HG02678 (cell line): Measurements from ENCODE around the gene CCDC86.
A peak's percentile ranks its signal among the peaks of the same experiment; 100 is the strongest.
"Not testable (repeated sequence)": the region's sequence is repeated elsewhere in the genome, so short reads cannot be mapped to it uniquely, and the experiment has no call there.

Experiments used
- ATAC-seq: cut with Tn5 transposase; IDR thresholded peaks from one replicate; pipeline ENCODE4 v1.9.1; 2021; ENCODE audit warnings: mild to moderate bottlenecking, moderate library complexity; ENCODE audit not compliant: unreplicated experiment

CCDC86 gene

GRCh38 chr11:60841797-60842667 is at the start of gene CCDC86:
Gene CCDC86, plus strand, starts transcription at chr11:60842113. Its CDS starts 12 bp downstream, at chr11:60842125.
- ATAC-seq = peak; percentile 85

DNA sequence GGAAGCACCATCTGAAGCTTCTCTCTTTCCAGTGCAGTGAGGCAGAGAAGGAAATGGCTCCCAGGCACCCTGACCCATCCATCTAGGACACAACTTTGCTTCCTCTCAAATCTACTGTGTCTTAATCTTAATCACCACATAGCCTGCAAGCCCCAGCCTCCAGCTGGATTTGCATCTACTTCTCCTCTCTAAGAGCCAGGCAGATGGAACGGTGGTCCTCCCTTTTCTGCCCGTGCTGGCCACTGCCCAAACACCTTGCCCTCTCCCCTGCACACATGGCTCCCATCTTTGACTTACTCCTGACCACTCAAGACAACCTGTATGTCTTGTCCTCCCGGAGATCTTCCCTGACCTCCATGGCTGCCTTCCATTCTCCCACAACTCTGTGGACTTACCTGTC is 49.4 kb upstream of the CCDC86 start:
- ATAC-seq = no peak

- ATAC-seq = no peak
Measured at GRCh38 chr11:60795291-60795690, 46.6 kb upstream of the CCDC86 start.

DNA sequence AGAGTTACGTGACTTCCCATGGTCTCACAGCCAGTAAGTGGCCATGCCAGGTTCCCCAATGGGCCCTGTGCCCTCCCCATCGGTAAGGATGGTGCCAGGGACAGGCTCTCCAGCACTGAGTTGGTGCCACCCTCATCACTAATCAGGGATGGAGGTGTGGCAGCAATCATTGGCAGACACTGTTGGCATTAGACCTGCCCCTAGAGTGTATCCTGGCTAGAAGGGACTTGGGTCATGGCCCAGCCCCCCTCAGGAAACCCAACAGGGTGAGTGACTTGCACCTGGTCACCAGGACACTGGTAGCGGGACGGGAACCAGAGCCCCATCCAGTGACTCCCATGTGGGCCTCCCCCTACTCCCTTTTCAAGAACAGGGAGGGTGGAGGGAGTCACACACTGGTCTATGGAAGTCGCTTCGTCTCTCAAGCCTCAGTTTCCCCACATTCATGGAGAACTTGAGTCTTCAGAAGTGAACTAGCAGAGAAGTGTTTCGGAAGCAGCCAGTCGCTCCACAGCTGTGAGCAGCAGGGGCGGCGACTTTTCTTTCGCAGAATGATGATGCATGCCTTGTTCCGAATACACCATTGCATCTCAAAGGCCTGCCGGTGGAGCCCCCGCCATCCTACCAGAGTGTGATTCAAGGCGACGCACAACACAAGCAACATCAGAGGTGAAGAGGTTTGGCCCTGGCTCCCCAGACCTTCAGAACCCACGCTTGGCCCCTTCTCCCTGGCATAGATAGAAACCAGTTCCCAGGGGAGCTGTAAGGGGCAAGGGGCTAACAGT is 43.9 kb upstream of the CCDC86 start:
- no peak for ATAC-seq

- ATAC-seq = no peak
Measured at GRCh38 chr11:60798631-60799030, 43.3 kb upstream of the CCDC86 start.

- no peak for ATAC-seq
Measured at GRCh38 chr11:60801194-60801593, 40.7 kb upstream of the CCDC86 start.

GRCh38 chr11:60803273-60803936 is 38.5 kb upstream of the CCDC86 start:
- ATAC-seq = no peak

DNA sequence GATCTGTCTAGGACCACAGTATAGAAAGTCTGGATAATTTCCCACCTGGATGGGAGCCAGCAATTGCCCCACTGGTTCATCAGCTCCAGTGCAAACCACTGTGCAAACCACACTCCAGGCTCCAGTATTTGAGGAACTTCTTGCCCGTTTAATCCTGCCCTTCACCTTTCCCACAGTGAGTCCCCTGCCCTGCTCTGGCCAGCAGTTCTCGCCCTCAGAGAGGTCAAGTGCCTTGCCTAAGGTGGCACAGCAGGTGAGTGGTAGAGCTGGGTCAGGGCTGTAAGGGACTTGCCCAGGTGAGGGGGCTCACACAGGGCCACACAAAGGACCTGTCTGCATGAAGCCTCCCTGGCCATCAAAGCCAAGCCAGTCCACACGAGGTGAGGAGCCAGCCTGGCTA is 32.7 kb upstream of the CCDC86 start:
- ATAC-seq = no peak

DNA sequence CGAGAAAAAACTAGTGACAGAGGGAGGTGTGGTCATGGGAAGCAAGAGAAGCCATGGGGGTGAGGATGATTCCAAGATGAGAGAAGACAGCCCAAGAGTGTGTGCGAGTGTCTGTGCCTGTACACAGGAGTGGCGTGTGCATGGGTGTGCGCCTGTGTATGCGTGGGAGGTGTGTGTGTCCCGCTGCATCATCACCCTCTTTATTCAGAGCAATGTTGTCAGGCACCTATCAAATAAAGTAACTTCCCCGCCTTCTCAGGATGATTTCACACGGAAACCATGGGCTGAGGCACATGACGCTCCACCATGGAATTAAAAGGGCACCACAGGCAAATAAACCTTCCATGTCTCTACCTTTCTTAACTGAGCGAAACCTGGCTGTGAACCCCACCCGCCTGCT is 32.2 kb upstream of the CCDC86 start:
- no peak for ATAC-seq

DNA sequence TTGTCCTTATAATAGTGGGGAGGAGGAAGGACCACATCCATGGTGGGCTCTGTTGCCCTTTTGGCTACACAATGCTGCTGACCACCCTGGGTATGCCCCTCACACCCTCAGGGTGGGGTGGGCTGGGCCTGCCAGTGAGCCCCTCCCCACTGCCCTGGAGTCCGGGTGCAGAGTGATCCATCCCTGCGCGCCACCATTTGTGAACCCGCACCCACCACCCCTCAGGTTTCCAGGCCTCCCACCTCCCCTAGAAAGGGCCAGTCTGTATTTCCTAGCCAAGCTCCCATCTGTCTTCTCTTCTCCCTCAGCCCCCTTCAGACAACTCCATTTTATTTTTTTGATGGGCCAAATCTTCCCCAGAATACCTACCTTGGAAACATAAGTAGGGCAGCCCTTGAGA is 31.8 kb upstream of the CCDC86 start:
- ATAC-seq = no peak

GRCh38 chr11:60810569-60810968 is 31.3 kb upstream of the CCDC86 start:
- no peak for ATAC-seq

DNA sequence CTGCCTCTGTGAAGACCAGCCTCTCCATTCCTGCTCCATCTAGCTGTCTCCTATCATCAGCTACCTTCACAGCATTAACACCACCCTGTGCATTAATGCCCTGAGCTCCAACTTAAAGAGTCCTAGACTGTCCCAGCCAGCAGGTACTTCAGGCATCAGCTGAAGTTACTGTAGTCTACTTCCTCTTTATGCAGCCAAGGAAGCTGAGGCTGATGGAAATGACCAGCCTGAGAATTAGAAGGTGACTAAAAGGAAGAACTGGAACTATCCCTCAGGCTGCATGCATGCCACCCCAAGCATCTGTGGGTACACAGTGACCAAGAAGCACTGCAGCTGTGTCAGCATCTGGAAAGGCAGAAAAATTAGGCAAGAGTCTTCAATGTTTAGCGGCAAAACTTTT is 28.6 kb upstream of the CCDC86 start:
- ATAC-seq = no peak

DNA sequence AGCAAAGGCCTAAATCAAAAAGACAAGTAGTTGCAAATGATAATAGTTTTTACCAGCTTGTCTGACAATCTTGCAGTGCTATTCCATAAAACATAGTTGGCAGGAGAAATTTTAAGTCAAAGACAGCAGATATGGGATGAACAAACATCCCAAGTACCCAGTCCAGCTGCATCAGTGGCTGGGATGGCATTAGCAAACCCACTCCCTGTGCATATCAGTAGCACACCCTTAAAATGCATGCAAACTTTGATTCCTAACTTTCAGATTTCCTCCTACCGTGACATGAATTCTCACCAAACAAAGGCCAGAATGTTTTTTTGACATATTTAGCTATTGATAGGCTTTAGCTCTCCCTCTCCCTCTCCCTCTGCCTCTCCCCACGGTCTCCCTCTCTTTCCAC is 27.8 kb upstream of the CCDC86 start:
- no peak for ATAC-seq

DNA sequence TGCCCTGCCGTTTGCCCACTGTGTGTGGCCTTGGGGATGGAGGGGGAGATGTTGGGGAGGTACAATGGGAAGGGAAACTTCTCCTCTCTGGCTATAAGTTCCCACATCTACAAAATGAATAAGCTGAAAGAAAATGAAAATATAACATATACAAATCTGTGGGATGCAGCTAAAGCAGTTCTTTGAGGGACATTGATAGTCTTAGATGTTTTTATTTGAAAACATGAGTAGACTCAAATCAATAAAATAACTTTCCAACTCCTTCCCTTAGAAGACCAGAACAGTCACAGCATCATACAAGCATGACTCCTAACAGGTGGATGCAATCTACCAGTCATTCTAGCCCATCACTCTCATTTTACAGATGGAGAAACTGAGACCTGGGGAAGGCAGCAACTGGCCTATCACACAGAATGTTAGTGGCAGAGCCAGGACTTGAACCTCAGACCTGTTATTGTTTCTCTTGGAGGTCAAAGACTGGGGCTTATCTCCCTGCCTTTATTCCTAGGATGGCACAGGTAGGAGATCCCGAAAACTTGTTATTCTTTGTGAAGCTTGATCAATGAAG is 25.2 kb upstream of the CCDC86 start:
- no peak for ATAC-seq

GRCh38 chr11:60818057-60818456 is 23.9 kb upstream of the CCDC86 start:
- ATAC-seq = no peak

GRCh38 chr11:60821827-60822599 is 19.9 kb upstream of the CCDC86 start:
- ATAC-seq = no peak

DNA sequence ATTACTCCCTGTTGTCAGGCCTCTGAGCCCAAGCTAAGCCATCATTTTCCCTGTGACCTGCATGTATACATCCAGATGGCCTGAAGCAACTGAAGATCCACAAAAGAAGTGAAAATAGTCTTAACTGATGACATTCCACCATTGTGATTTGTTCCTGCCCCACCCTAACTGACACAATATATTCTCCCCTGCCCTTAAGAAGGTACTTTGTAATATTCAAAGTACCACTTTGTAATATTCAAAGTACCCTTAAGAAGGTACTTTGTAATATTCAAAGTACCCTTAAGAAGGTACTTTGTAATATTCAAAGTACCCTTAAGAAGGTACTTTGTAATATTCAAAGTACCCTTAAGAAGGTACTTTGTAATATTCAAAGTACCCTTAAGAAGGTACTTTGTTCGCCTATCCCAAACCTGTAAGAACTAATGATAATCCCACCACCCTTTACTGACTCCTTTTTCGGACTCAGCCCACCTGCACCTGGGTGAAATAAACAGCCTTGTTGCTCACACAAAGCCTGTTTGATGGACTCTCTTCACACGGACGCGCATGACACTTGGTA is 18.1 kb upstream of the CCDC86 start:
- not testable (repeated sequence) for ATAC-seq

DNA sequence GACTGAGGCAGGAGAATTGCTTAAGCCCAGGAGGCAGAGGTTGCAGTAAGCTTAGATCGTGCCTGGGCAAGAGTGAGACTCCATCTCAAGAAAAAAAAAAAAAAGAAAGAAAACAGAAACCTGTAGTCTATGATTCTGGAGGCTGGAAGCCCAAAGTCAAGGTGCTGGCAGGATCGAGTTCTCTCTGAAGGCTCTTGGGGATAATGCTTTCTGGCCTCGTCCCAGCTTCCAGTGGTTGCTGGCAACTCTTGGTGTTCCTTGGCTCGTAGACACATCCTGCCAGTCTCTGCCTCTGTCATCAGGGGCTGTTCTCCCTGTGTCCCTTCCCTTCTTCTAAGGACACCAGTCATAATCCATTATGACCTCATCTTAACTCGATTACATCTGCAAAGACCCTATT is 16.8 kb upstream of the CCDC86 start:
- no peak for ATAC-seq

DNA sequence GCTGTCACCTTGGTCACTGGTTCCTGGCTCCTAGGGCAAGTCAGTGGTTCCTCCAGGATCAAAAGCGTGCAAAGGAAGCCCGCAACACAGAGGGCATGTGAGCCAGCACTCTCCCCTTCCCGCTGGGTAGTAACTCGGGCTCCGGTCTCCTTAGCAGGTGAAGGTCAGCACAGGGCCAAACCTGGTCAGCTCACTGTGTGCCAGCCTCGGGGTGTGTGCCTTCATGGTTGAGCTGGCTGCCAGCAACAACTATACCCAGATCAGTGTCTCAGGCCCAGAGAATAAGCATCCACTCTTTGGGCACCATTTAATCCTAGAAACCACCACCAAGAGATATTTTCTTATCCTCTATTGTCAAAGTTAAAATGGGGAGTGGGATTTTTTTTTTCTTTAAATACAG is 16.1 kb upstream of the CCDC86 start:
- no peak for ATAC-seq

DNA sequence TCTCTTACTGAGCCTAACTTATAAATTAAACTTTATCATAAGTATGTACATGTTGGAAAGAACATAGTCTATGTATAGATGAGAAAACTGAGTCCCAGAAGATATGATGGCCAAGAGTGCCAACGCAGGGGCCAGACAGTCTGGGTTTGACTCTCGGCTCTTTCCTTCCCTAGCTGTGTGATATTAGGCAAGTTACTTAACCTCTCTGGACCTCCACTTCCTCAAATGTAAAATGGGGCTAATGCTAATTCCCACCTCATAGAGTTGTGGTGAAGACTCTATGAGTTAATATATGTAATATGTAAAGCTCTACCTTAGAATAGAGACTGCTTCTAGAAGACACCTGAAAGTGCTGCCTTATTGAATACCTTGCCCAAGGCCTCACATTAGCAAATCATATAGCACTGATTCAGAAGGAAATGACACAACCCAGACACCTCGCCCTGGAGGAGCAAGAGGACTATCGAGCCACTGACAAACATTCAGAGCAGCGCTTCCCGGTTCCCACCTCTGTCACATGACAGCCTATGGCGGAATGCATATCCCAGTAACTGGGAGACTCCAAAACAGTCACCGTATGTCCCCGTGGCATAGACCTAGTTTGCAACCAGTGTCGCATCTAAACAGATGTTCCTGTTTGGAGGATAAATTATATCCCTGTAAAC is 11.3 kb upstream of the CCDC86 start:
- peak; percentile 14 for ATAC-seq
